Measurements from ENCODE around the gene CELSR2.

The CELSR2 gene

DNA sequence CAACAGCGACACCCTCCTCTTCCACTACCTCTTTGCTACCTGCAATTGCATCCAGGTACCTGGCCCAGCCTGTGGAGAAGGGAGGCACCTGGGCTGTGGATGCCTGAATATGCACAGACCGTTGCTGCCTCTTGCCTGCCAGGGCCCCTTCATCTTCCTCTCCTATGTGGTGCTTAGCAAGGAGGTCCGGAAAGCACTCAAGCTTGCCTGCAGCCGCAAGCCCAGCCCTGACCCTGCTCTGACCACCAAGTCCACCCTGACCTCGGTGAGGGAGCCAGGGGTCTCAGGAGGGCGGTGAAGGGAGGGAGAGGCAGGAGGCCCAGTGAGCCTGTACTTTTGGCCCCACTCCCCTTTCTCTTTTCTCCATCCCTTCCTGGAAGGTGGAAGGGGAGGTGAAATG lies 22.1 kb downstream of the CELSR2 start:
- Histone ChIP-seq H3K36me3 (no peaks in the 10 kb centered on the region; the same call in 1 of the 2 replicates), H3K4me3 (ENCODE audit: low read depth, low read length) (no peak overlapping the region), H3K27me3 (no peaks in the 10 kb centered on the region), H3K9me3 (no peaks in the 10 kb centered on the region), H3K4me1 (peaks cover 9% of the 10 kb centered on the region)
- TF ChIP-seq CTCF (IDR thresholded peaks at IDR 0.05; ENCODE audit: low read depth, low read length), result no peak
- DNase-seq, result no peak

- TF ChIP-seq CTCF (IDR thresholded peaks at IDR 0.05; ENCODE audit: low read depth, low read length), result no peak
- peak; percentile 6 for DNase-seq
- H3K4me1 ChIP-seq, result peaks cover 9% of the 10 kb centered on the region
- no peak overlapping the region for H3K4me3 ChIP-seq (ENCODE audit: low read depth, low read length)
- H3K36me3 ChIP-seq, result no peaks in the 10 kb centered on the region; the same call in 1 of the 2 replicates
- no peaks in the 10 kb centered on the region for H3K27me3 ChIP-seq
- no peaks in the 10 kb centered on the region for H3K9me3 ChIP-seq
Observed at GRCh38 chr1:109272021-109272799, 22.9 kb downstream of the CELSR2 start.

GRCh38 chr1:109272831-109273547 lies 23.6 kb downstream of the CELSR2 start:
- Histone ChIP-seq H3K27me3 (no peaks in the 10 kb centered on the region), H3K4me1 (peaks cover 9% of the 10 kb centered on the region), H3K9me3 (no peaks in the 10 kb centered on the region), H3K4me3 (ENCODE audit: low read depth, low read length) (no peak overlapping the region), H3K36me3 (no peaks in the 10 kb centered on the region; the same call in 1 of the 2 replicates)
- TF ChIP-seq CTCF (IDR thresholded peaks at IDR 0.05; ENCODE audit: low read depth, low read length), result no peak
- peak; percentile 12 for DNase-seq

DNA sequence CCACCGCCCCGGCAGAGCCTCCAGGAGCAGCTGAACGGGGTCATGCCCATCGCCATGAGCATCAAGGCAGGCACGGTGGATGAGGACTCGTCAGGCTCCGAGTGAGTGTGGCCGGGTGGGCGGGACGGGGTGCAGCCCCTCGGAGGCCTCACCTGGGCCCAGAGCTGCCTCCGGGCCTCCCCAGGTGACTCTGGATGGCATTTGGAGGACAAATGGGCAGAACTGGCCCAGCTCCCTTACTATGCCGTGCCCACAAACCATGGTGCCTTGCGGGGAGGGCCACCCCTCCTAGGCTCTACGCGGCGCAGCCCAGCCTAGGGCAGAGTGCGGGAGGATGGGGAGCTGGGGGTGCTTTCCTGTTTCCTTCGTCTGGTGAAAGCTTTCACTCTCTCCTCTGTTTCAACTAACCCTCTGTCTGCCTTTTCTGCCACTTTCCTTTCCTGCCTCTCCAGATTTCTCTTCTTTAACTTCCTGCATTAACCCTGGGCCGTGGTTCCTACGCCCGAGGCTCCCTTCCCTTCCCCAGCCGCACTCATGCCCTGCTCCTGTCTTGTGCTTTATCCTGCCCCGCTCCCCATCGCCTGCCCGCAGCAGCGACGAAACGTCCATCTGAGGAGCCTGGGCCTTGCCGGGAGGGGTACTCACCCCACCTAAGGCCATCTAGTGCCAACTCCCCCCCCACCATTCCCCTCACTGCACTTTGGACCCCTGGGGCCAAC lies 24.4 kb downstream of the CELSR2 start:
- Histone ChIP-seq H3K4me3 (ENCODE audit: low read depth, low read length) (no peak overlapping the region), H3K4me1 (peaks cover 9% of the 10 kb centered on the region), H3K27me3 (no peaks in the 10 kb centered on the region), H3K36me3 (peaks cover 7% of the 10 kb centered on the region), H3K9me3 (no peaks in the 10 kb centered on the region)
- DNase-seq, result no peak
- no peak for TF ChIP-seq CTCF (IDR thresholded peaks at IDR 0.05; ENCODE audit: low read depth, low read length)

GRCh38 chr1:109274533-109275476 lies 25.5 kb downstream of the CELSR2 start:
- DNase-seq, result peak; percentile 38
- Histone ChIP-seq H3K9me3 (no peaks in the 10 kb centered on the region), H3K4me1 (peaks cover 9% of the 10 kb centered on the region), H3K36me3 (peaks cover 7% of the 10 kb centered on the region), H3K27me3 (no peaks in the 10 kb centered on the region), H3K4me3 (ENCODE audit: low read depth, low read length) (no peak overlapping the region)
- TF ChIP-seq CTCF (IDR thresholded peaks at IDR 0.05; ENCODE audit: low read depth, low read length), result no peak
